Endodermal cell (in vitro differentiated cells): ENCODE measurements around the gene B3GNT2. TPM values are rescaled to one million over a fixed set of nuclear protein-coding genes. Genes with fewer than 3 reads are reported as not detected.

Experiments used
- DNase-seq: peaks from one replicate; pipeline ENCODE4 v3.0.0-alpha.2; 2017
- H3K27ac ChIP-seq: 2 replicates; pipeline ENCODE4 v1.5.1; 2013; ENCODE audit warnings: mild to moderate bottlenecking, low read depth, low read length, moderate library complexity
- H3K27me3 ChIP-seq: 2 replicates; pipeline ENCODE4 v1.6.1; 2013; ENCODE audit warnings: mild to moderate bottlenecking, low read length, moderate library complexity; ENCODE audit not compliant: insufficient read depth, control insufficient read depth, poor library complexity, severe bottlenecking
- H3K36me3 ChIP-seq: 2 replicates; pipeline ENCODE4 v1.7.0; 2013; ENCODE audit warnings: mild to moderate bottlenecking, low read length, moderate library complexity; ENCODE audit not compliant: control insufficient read depth, insufficient read depth
- H3K4me1 ChIP-seq: one replicate; pipeline ENCODE4 v1.7.0; 2013; ENCODE audit warnings: low read length; ENCODE audit not compliant: control insufficient read depth, insufficient read depth
- H3K4me3 ChIP-seq: 2 replicates; pipeline ENCODE4 v1.5.1; 2013; ENCODE audit warnings: mild to moderate bottlenecking, low read length, moderate library complexity
- H3K9ac ChIP-seq: 2 replicates; pipeline ENCODE4 v1.6.1; 2013; ENCODE audit warnings: mild to moderate bottlenecking, low read length, moderate library complexity; ENCODE audit not compliant: poor library complexity, severe bottlenecking; ENCODE audit errors: extremely low read depth
- H3K9me3 ChIP-seq: 2 replicates; pipeline ENCODE4 v1.6.1; 2013; ENCODE audit warnings: mild to moderate bottlenecking, low read length, moderate library complexity; ENCODE audit not compliant: control insufficient read depth
- H3K27ac Mint-ChIP-seq: 2 replicates; pipeline ENCODE4 v1.8.0; 2020; ENCODE audit warnings: mixed read lengths
- H3K27me3 Mint-ChIP-seq: 2 replicates; pipeline ENCODE4 v1.8.0; 2021; ENCODE audit warnings: mild to moderate bottlenecking, mixed read lengths; ENCODE audit not compliant: insufficient read depth
- H3K36me3 Mint-ChIP-seq: 2 replicates; pipeline ENCODE4 v1.8.0; 2020; ENCODE audit warnings: low read depth, mixed read lengths
- H3K4me1 Mint-ChIP-seq: 2 replicates; pipeline ENCODE4 v1.8.0; 2020; ENCODE audit warnings: mixed read lengths
- H3K4me3 Mint-ChIP-seq: 2 replicates; pipeline ENCODE4 v1.8.0; 2020; ENCODE audit warnings: mild to moderate bottlenecking, moderate library complexity, mixed read lengths
- H3K9me3 Mint-ChIP-seq: 2 replicates; pipeline ENCODE4 v1.8.0; 2020; ENCODE audit warnings: mild to moderate bottlenecking, mixed read lengths
- CTCF ChIP-seq: fragments of 200-600 bp; sonication (generic); conservative IDR thresholded peaks from 2 replicates; pipeline ENCODE4 v1.5.0; 2021; ENCODE audit warnings: antibody characterized with exemption, mild to moderate bottlenecking
- WGBS, 2 experiments: methylation state at CpG; one replicate each; pipeline versions ENCODE4 v1.1.5 to v1.1.7; 2013; ENCODE audit warnings: missing lambda C conversion rate in 2 of 2, mixed read lengths in 1 of 2; ENCODE audit not compliant: insufficient coverage in 1 of 2, insufficient read length in 1 of 2; 5-methylcytosine and 5-hydroxymethylcytosine counted together
- total RNA-seq, 2 donors: library from RNA; stranded (reverse); fragmentation: NEBNext Ultra II Directional in 1 of 2; extraction: Animal tissue kit (Norgen Biotek cat#: 25700) in 1 of 2; gene quantifications; 2 replicates in 1 of 2; 3 replicates in 1 of 2; pipeline ENCODE4 v1.2.1, GENCODE V29; 2021

B3GNT2 gene
- total RNA-seq, 2 donors from 2014 or later, result 38.7 to 59.2 TPM

GRCh38 chr2:62185475-62186155 is 10.3 kb upstream of the B3GNT2 start:
- no peaks in the 10 kb centered on the region for H3K36me3 ChIP-seq
- peaks cover 3% of the 10 kb centered on the region for H3K9me3 ChIP-seq
- no peak for TF ChIP-seq CTCF
- H3K4me1 Mint-ChIP-seq, result peaks cover 19% of the 10 kb centered on the region
- no peak overlapping the region for H3K27ac Mint-ChIP-seq
- no peak for DNase-seq
- peaks cover 5% of the 10 kb centered on the region for H3K27me3 Mint-ChIP-seq
- peaks cover under 1% of the 10 kb centered on the region for H3K9me3 Mint-ChIP-seq
- H3K4me3 Mint-ChIP-seq, result no peak overlapping the region
- no peaks in the 10 kb centered on the region for H3K36me3 Mint-ChIP-seq
- no peaks in the 10 kb centered on the region for H3K27me3 ChIP-seq
- H3K4me3 ChIP-seq, result no peak overlapping the region
- no peak overlapping the region for H3K27ac ChIP-seq
- 94 to 96% methylated on average over 14 to 15 of the region's 15 CpGs for WGBS, 2 experiments
- no peak overlapping the region for H3K9ac ChIP-seq
- peaks cover 9% of the 10 kb centered on the region for H3K4me1 ChIP-seq

- DNase-seq, result no peak
- H3K36me3 Mint-ChIP-seq, result peaks cover 6% of the 10 kb centered on the region
- Histone ChIP-seq H3K4me3 (no peak overlapping the region), H3K4me1 (peaks cover 6% of the 10 kb centered on the region), H3K27me3 (no peaks in the 10 kb centered on the region), H3K9ac (no peak overlapping the region), H3K9me3 (peaks cover 8% of the 10 kb centered on the region), H3K27ac (no peak overlapping the region), H3K36me3 (no peaks in the 10 kb centered on the region)
- WGBS, 2 experiments, result 94 to 97% methylated on average over 3 to 4 of the region's 4 CpGs
- H3K4me1 Mint-ChIP-seq, result peaks cover 16% of the 10 kb centered on the region
- H3K4me3 Mint-ChIP-seq, result no peak overlapping the region
- no peak overlapping the region for H3K27ac Mint-ChIP-seq
- no peak for TF ChIP-seq CTCF
- H3K9me3 Mint-ChIP-seq, result peaks cover 7% of the 10 kb centered on the region
- H3K27me3 Mint-ChIP-seq, result peaks cover 9% of the 10 kb centered on the region
Observed at GRCh38 chr2:62186156-62186905, 9.6 kb upstream of the B3GNT2 start.

- Histone ChIP-seq H3K9ac (no peak overlapping the region), H3K36me3 (no peaks in the 10 kb centered on the region), H3K4me1 (no peaks in the 10 kb centered on the region), H3K4me3 (no peak overlapping the region), H3K27me3 (no peaks in the 10 kb centered on the region), H3K27ac (no peak overlapping the region), H3K9me3 (peaks cover 8% of the 10 kb centered on the region)
- no peak overlapping the region for H3K4me3 Mint-ChIP-seq
- H3K4me1 Mint-ChIP-seq, result peaks cover 7% of the 10 kb centered on the region
- H3K27me3 Mint-ChIP-seq, result peaks cover 9% of the 10 kb centered on the region
- no peak overlapping the region for H3K27ac Mint-ChIP-seq
- 97% methylated on average over 8 to 9 of the region's 9 CpGs for whole genome bisulfite sequencing, 2 experiments
- DNase-seq, result no peak
- H3K9me3 Mint-ChIP-seq, result peaks cover 7% of the 10 kb centered on the region
- H3K36me3 Mint-ChIP-seq, result peaks cover 7% of the 10 kb centered on the region
- no peak for TF ChIP-seq CTCF
Observed at GRCh38 chr2:62187246-62187645, 8.7 kb upstream of the B3GNT2 start.
